Stimulated activated CD4-positive, alpha-beta T cell treated with anti-CD3 and anti-CD28 coated beads, Interleukin-1b, Interleukin-23, amount 100 ng/mL, for 24 hours (primary cell): Measurements from ENCODE around the gene SIRT3.

ENCODE experiments used
- DNase-seq, 4 experiments: peaks; one replicate each; pipeline ENCODE4 v3.0.0-alpha.2; 2020; ENCODE audit warnings: low read depth in 4 of 4, low spot score in 1 of 4

SIRT3 gene

DNA sequence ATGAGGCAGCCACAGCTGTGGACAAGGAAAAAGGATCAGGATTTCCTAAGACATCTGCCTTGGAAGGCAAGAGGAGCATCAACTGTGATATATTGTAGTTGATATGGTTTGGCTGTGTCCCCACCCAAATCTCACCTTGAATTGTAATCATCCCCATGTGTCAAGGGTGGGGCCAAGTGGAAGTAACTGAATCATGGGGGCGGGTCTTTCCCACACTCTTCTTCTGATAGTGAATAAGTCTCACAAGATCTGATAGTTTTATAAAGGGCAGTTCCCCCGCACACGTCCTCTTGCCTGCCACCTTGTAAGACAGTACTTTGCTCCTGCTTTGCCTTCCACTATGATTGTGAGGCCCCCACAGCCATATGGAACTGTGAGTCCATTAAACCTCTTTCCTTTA, 18.4 kb downstream of the SIRT3 start:
- no peak for DNase-seq

DNA sequence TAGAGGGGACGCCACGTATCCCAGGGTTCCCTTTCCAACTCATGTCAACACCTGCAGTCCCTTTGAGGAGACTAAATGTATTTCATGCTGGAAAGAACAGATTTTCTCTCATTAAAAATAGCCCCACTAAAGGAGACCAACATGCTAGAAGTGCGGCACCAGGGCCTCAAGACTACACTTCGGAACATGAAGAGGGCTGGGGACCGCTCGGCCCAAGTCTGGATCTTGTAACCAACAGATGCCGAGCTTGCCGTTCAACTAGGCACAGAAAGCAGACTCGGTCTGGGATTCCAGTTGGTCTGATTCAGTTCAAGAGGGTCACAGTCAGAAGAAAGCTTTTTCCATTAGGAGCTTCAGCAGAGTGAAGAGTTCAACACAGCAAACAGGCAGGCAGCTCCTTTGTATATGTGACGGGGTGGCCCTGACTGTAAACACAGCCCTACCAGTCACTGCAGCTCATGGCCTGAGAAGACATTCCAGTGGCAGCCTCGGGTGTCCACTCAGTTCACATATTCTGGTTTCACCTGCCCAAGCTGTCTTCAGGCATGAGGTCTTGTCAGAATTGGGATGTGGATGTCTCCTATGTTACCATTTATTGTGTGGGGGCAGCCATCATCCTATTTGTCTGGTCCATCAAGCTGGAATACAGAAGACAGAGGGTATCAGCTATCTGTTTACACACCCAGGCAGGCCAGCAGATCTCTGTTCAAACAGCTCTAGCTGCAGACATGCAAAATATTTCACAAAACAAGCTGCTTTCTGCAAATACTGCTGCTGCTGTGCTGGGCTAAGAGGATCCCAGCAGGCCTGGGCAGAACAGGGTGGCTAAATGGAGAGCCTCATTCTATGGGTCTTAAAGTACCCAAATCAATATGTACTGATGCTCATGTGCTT, 19.8 kb downstream of the SIRT3 start:
- DNase-seq, result no peak

DNA sequence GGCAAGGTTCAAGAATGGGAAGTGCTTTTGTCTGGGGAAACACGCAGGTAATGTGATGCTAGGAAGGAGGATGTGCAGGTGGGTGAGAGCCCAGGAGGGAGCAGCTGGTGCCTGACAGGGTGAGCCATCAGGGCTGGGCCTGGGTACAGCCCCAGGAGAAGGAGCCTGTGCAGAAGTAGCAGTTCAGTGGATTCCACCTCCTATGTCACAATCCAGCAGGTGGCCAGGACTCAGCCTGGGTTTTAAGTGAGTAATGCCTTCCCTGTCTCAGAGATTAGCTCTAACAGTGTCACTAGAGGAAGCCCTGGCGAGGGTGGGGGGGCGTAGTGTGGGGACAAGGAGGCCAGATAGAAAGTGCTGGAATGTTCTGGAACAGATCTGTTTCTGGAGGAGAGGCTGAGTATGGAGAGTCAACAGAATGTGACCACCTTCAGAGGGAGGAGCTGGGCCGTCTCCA, 20.5 kb downstream of the SIRT3 start:
- DNase-seq, result no peak

DNA sequence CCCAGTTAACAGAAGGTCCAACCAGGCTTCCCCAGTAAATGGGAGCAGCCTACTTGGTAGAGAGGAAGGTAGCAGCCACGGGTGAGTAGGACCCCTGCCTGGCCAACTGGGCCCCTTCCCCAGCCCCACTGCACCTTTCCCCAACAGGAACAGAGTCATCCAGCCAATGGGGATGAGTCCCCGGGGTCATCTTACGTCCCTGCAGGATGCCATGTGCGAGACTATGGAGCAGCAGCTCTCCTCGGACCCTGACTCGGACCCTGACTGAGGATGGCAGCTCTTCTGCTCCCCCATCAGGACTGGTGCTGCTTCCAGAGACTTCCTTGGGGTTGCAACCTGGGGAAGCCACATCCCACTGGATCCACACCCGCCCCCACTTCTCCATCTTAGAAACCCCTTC, 22.1 kb downstream of the SIRT3 start:
- no peak for DNase-seq

DNA sequence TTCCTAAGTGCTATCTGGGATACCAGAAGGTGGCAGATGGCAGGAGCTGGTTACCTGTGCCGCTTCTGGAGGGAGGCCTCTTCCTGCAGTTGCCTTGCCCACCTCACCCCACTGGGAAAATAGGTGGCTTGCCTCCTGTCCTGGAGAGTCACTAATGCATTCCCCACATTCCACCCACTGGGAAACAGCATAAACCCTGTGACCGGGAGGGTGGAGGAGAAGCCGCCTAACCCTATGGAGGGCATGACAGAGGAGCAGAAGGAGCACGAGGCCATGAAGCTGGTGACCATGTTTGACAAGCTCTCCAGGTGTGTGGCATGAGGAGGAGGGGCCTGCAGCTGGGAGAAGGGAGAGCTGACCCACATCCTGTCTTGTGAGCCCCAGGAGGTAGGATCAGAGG, 23.0 kb downstream of the SIRT3 start:
- no peak for DNase-seq

DNA sequence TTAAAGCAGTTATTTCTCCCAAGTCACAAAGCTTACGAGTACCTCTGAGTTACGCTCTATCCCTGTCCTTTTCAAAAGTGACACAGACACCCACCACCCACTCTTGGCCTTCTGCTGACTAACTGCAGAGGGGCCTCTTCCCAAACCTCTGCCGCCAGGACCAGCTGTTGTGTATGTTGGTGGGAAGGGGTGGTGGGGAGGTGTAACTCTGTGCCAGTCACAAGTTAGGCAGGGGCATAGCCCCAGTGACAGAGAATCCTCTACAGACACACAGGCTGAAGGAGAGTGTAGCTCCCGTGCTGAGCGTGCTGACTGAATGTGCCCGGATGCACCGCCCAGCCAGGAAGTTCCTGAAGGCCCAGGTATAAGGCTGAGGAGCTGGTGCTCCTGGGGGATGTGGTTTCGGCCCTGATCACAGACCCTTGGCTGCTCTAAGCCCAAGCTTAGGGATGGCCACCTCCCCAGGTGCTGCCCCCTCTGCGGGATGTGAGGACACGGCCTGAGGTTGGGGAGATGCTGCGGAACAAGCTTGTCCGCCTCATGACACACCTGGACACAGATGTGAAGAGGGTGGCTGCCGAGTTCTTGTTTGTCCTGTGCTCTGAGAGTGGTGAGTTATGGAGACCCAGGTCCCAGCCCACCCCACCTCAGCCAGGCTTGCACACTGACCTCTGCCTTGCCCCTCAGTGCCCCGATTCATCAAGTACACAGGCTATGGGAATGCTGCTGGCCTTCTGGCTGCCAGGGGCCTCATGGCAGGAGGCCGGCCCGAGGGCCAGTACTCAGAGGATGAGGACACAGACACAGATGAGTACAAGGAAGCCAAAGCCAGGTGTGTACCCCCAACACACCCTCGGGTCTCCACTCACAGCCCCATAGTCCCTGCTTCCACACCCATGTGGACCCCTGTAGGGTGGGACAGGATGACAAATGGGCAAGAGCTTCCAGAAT, 23.7 kb downstream of the SIRT3 start:
- DNase-seq, result no peak

DNA sequence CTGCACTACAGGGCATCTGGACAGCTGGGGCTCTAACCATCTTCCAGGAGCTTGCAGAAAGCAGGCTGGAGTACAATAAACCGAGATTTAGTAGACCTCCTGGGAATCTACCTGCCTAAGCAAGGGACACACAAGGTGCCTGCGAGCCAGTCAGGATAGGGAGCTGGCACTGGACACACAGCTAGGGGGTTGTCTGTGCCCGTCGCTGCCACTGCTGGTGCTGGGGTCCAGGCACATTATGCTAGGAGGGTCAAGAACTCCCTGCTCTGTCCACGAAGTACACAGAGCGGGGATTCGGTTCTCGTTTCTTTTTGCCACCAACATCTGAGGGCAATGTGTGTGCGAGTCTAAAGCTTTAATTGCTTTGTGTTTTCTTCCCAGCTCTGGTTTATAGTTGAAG, 24.4 kb downstream of the SIRT3 start:
- DNase-seq, result no peak

DNA sequence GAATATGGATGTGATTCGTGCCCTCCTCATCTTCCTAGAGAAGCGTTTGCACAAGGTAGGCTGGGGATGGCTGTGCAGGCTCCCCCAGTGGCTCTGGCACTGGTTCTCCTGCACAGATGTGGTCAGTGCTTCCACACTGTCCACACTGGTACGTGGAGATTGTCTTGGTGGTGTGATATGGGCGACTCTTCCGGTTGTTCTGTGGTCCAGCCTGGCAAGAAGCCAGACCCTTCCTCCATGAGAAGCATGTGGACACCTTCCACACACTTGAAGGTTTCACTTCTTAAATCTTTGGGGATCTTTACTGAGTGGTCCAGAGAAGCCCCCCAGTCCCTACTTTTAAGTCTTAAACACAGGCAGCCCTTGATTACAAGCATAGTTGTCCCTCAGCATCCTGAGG, 24.8 kb downstream of the SIRT3 start:
- DNase-seq, result no peak

DNA sequence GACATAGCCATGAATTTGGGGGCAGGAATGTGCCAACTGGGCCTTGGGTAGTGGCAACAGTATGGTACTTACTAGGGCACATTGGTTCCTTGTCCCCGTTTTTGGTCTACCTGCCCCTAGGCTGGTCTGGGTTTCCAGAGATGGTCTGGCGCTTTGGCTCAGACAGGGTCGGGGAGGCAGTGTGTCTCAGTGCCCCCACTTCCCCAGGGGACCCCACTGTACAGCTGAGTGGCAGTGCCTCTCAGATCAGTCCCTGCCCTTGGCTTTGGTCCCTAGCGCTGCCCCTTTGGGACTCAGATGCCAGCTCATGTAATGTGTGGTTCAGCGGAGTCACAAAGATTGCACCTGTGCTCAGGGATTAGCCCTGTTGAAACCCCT, 25.4 kb downstream of the SIRT3 start:
- DNase-seq, result no peak

DNA sequence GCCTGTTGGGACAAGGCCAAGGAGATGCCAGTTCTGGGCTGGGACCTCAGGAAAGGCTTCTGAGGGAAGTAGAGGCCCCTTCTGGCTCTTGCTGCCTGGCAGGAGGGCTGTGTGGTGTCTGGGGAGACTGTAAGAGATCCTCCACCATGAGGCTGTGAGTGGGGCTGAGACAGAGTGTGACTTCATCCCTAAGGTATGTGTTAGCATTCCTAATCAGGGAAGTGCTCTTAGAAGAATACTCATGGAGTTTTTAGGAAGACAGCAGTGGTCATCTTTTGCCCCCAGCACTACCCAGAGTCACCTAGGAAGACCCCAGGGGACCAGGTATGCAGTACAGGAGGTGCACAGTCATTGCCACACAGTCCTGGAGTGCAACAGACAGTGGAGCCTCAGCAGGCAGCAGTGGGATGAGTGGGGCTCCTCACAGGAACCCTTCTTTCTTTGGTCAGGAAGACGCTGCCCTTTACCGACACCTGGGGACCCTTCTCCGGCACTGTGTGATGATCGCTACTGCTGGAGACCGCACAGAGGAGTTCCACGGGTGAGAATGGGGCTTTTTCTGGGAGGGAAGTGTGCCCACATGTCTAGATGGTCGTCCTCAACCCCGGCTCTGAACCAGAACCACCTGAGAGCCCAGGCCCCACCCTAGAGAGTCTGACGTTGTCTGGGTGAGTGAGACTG, 25.9 kb downstream of the SIRT3 start:
- DNase-seq, result no peak

DNA sequence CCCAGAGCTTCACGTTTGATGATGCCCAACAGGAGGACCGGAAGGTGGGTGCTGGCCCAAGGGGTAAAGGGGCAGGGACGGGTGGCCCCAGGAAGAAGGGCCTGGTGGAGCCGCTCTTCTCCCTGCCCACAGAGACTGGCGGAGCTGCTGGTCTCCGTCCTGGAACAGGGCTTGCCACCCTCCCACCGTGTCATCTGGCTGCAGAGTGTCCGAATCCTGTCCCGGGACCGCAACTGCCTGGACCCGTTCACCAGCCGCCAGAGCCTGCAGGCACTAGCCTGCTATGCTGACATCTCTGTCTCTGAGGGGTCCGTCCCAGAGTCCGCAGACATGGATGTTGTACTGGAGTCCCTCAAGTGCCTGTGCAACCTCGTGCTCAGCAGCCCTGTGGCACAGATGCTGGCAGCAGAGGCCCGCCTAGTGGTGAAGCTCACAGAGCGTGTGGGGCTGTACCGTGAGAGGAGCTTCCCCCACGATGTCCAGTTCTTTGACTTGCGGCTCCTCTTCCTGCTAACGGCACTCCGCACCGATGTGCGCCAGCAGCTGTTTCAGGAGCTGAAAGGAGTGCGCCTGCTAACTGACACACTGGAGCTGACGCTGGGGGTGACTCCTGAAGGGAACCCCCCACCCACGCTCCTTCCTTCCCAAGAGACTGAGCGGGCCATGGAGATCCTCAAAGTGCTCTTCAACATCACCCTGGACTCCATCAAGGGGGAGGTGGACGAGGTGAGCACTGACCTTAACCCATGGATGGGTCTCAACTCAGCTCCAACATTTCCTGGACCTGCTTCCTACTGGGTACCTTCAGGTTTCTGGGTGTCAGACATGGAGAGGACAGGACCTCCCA, 26.6 kb downstream of the SIRT3 start:
- no peak for DNase-seq

DNA sequence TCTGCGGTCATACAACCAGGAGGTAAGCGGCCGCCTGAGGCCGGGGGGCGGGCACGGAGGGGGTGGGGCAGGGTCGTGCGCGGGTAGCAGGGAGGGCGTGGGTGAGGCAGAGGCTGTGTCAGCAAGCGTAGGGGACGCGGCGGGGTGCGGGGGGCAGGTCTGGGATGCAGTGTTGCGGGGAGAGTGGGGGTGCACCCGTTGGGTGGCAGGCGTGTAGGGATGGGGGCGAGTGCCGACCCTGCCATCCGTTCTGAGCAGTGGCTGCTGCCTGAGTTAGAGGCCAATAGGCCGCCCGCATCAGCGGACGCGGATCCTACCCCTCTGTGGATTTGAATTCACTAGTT, 27.3 kb downstream of the SIRT3 start:
- no peak for DNase-seq

DNA sequence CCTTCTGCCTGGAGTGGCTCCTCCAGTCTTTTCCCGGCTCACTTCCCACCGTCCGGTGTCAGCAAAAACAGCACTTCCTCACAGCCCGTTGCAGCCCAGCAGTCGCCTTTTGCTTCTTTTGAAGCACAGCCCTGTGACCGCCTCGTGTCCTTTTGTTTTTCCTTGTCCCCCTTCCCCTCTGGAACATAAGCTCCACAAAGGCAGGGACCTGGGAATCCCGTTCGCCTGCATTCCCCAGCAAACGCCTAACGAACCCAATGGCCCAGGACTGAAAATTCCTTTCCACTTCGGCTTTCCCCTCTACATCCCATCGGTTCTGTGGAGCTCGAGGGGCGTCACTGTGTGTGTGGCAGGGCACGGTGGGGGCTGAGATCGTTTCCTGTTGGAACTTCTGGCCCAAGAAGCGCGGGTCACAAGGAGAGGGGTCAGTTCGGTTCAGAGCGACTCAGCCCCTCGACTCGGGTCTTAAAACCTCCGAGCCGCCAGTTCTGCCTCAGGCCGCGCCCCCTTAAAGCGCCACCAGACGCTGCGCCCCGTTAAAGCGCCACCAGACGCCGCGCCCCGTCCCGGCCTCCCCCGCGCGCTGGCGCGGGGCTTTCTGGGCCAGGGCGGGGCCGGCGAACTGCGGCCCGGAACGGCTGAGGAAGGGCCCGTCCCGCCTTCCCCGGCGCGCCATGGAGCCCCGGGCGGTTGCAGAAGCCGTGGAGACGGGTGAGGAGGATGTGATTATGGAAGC, 27.8 kb downstream of the SIRT3 start:
- peak; percentile 53 to 73 (median 69) for DNase-seq

DNA sequence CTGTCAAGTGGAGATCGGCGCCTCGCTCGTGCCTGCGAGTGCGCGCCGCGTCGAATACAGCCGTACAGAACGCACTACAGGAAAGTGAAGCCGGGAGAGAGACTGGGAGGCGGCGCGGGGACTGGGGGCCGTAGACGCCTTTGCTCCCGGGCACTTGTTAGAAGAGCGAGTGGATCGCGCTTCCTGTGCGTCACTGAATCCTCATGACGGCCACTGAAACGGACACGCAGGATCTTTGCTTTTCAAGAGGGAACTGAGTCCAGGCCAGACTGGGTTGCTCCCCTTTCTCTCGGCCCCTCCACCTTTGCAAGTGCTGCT, 28.3 kb downstream of the SIRT3 start:
- DNase-seq, result no peak

DNA sequence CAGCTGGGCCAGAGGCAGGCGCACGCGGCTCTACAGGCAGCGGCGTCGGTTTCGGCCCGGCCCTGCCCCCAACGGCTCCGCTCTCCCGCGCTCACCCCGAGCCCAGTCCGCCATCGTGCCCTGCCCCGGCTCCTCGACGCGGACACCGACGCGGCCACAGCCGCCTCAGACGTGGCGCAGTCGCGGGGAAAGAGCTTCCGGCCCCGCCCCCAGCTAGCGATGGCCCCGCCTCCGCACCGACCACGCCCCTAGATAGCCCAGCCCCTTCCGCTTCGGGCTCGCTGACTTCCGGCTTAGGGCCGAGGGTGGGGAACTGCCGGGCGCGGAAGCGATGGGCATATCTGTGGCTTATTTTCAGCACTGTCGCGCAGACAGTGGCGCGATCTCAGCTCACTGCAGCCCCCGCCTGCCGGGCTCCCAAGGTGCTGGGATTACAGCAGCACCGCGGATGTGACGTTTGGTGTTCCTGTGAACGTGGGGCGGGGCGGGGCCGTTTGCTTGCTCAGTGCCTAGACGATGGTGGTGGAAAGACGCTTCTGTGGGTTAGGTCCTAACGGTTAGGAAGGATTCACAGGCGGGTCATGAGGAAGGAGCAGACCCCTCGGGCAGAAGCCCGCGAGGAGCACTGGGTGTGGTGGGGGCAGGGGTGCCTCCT, 28.8 kb downstream of the SIRT3 start, which contains the start of the genes BET1L and RIC8A:
Gene BET1L, minus strand, starts transcription at position 192 of the 655 bp plus-strand sequence. Its CDS starts 78 bp downstream, at position 114.
Gene RIC8A, plus strand, starts transcription at position 501 of the 655 bp plus-strand sequence. CDS start 1,147 bp downstream, outside the sequence.
- peak; percentile 84 to 97 (median 93) for DNase-seq

DNA sequence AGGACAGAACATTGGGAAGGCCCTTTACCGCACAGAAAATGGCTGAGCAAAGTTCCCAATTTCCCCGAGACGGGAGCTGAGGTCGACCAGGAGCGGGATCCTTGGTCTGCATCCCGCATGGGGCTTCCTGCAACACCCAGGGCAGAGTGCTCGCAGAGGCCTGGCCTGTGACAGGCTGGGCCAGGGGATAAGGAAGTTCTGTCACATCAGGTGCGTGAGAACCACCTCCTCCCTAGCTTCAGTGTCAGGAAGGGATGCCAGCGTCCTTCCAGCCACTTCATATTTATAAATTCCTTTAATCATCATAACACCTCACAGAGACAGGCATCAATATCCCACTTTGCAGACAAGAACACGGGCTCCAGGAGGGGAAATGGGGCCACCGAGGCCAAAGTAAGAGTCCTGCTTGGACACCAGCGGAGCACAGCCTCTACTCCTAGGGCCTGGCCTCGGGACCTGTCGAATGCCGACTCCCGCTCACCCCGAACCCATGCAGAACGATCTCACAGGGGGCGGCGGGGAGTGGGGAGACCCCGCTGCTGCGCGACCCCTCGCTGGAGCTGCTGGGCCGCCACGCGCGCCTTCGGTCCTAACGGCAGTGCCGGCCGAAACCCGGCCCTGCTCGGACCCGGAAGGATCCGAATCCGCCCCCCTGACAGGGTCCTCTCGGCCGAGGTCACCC, 29.5 kb downstream of the SIRT3 start:
- no peak for DNase-seq

DNA sequence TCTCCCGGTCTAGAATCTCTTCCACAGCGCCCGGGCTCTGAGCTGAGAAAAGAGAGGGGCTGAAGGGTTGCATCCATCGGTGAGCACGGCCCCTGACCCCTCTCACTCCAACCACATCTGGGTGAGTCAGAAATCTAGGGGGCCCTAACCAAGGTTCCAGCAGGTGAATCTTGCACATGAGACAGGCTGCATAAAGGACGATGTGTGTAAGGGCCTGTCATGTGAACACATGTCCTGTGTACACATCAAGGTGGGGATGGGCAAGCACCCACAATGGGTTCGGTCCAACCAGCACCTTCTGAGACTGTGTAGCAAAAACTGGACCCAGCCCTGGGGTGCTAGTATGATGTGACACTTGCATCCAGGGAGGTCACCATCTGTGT, 30.1 kb downstream of the SIRT3 start:
- DNase-seq, result no peak

DNA sequence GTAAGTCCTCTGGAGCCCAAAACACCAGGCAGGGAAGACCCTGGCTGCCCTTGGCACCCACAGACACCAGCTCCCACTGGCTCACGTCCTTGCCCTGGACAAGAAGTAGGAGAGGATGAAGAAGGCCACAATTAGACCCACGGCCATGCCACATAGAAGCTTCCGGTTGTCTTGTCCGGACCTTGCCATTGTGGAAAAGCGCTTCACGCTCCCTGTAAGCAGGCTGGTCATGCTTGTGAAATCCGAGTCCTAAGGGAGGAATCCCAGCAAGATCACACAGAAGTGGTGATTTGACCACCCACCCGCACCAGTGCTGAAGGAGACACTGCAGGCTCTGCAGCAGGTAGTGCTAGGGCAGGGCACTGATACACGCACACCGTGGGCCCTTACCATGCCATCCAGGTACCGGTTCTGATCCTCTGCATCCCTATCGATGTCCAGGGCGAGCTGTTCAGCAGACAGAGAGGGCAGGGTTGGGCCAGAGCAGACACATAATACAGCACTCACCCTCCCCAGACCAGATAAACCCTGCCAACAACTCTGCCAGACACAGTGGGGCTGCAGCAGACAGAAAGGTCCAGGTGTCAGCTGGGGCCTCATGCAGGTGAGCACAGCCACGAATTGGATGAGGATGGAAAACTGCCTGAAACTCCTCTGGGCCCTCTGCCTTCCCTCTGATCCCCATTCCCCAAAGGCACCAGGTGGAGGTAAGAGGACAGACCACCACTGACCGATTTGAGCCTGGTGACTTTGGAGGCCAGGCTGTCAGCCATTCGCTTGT, 30.7 kb downstream of the SIRT3 start:
- no peak for DNase-seq
